GM12892 (cell line): ENCODE data around the gene SMPDL3B.

Source experiments
- POLR2A ChIP-seq: IDR thresholded peaks from 2 replicates; pipeline ENCODE4 v1.6.1; 2011; ENCODE audit warnings: low read depth, low read length, control low read depth
- TAF1 ChIP-seq: IDR thresholded peaks from 2 replicates; pipeline ENCODE4 v1.6.1; 2011; ENCODE audit warnings: low read depth, mild to moderate bottlenecking, control low read depth, low read length, borderline replicate concordance

DNA sequence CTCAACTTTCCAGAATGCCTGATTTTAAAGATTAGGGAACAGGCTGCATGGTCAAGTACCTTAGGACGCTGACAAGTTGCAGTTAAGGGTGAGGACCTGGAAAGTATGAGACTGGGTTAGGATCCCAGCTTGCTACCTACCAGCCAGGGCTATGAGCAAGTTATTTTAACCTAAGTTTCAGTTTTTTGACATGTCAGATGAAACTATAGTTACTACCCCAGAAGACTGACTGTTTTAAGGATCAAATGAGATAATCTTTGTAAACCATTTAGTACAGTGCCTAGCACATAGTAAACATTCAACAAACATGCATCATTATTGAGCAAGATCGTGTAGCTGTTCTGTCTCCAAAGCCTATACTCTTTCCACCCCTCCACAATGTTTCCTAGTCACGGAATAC, 48.1 kb upstream of the SMPDL3B start:
- TF ChIP-seq POLR2A (no peak), TAF1 (no peak)
